Cardiac fibroblast (primary cell): ENCODE measurements around the gene HNRNPDL.

Experiments
- DNase-seq, 2 donors: peaks; one replicate each; pipeline versions ENCODE4 v3.0.0 to v3.0.0-alpha.2; 2010; ENCODE audit warnings: low read depth in 2 of 2
- H3K4me3 ChIP-seq, 2 donors: replicated peaks in 1 of 2; 1 replicate in 1 of 2; 2 replicates in 1 of 2; pipeline ENCODE4 v1.5.1; 2011; ENCODE audit warnings: low read depth in 2 of 2, low read length in 2 of 2, mild to moderate bottlenecking in 2 of 2, moderate library complexity in 1 of 2
- CTCF ChIP-seq: IDR thresholded peaks from one replicate; pipeline ENCODE4 v1.5.1; 2011; ENCODE audit warnings: low read depth, mild to moderate bottlenecking, low read length, inconsistent platforms

Gene HNRNPDL

GRCh38 chr4:82380831-82381230, 49.4 kb downstream of the HNRNPDL start:
- H3K4me3 ChIP-seq = no peak overlapping the region
- no peak for TF ChIP-seq CTCF
- DNase-seq = no peak

DNA sequence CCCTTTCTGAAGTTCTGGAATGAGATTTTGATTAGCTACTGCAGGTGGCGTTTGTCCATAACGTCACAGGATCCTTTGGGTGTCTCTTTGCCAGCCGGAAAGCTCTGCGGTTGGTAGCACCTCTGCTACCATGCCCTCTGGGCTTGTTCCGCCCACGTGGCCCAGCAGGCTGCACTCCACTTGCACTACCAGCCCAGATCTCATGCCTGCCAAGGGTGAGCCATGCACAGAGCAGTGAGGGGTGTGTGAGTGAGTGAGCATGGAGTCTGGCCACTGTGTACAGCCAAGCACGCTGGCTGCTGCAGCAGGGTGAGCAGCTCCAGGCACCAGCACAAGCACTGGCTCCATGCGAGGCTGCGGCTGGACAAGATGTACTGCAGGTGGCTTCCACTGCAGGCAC, 49.9 kb downstream of the HNRNPDL start:
- H3K4me3 ChIP-seq = no peak overlapping the region
- DNase-seq = no peak
- TF ChIP-seq CTCF = no peak

- no peak for DNase-seq
- no peak overlapping the region for H3K4me3 ChIP-seq
- no peak for TF ChIP-seq CTCF
These were observed 54.2 kb downstream of the HNRNPDL start for GRCh38 chr4:82376109-82376508.

DNA sequence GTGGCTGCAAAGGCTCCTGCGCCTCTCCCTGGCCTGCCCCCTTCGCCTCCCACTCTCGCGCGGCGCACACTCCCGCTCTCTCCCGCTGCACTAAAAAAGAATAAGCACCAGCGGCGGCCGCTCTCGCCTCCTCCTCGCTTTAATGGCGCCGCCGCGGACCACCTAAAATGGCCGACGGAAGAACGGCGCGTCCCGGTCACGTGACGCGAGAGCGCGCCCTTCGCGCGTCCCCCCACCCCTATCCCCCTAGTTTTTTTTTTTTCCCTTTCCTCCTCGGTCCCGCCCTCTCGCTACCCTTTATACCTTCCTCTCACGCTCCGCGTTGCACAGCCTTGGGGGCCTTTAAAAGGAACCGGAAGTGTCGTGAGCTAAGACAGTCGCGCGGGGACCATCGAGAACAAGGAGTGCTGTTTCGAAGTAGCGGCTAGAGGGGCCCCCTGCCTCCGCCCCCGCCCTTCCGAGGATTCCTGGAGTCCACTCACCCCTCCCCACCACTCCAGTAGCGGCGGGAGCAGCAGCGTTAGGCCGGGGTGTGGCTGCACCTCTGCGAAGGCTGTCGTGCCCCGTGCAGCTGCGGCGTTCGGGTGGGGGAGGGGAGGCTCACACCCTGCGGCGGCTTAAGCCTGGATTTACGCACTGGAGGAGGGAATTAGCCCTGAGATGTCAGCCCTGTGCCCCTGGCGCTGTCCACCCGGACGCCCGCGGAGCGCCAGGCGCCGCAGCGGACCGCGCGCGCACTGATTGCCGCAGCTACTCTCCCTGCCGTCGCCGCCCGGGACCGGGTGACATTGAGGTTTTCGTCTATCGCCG, 56.2 kb downstream of the HNRNPDL start, which contains the start of gene HNRNPD:
Gene HNRNPD, minus strand, starts transcription at position 176 of the 810 bp plus-strand sequence. CDS start 313 bp downstream, outside the sequence.
- DNase-seq = peak; percentile 100
- peak within 1 kb of the TSS; percentile 98 to 99 for H3K4me3 ChIP-seq
- no peak for TF ChIP-seq CTCF

- H3K4me3 ChIP-seq = peak overlapping the region; percentile 98 to 99
- TF ChIP-seq CTCF = no peak
- no peak for DNase-seq
These were observed 56.8 kb downstream of the HNRNPDL start for GRCh38 chr4:82373486-82373815.
